Calu3 (cell line): ENCODE data around the gene MRPL36. TPM values are rescaled to one million over a fixed set of nuclear protein-coding genes. Genes with fewer than 3 reads are reported as not detected.

Source experiments
- BruUV-seq: library from RNA; stranded (reverse); fragments of 400-500 nt; replicated peaks from 2 replicates; lab custom pipeline; 2021; lab: Mats Ljungman, UMichigan
- CTCF ChIA-PET: fragments of 300-600 bp; sonication (Branson Sonifier 250); formaldehyde crosslinking; loops from one replicate; lab custom pipeline; 2022; ENCODE audit warnings: antibody characterized with exemption; lab: Charles Lee
- DNase-seq: peaks from one replicate; pipeline ENCODE4 v3.0.0; 2022
- H3K27ac Mint-ChIP-seq: one replicate; pipeline ENCODE4 v1.8.0; 2022; ENCODE audit warnings: mixed read lengths; ENCODE audit not compliant: unreplicated experiment
- H3K27me3 Mint-ChIP-seq: one replicate; pipeline ENCODE4 v1.8.0; 2022; ENCODE audit warnings: mixed read lengths; ENCODE audit not compliant: unreplicated experiment
- H3K36me3 Mint-ChIP-seq: one replicate; pipeline ENCODE4 v1.8.0; 2022; ENCODE audit warnings: mild to moderate bottlenecking, moderate library complexity, mixed read lengths; ENCODE audit not compliant: insufficient read depth, unreplicated experiment
- H3K4me1 Mint-ChIP-seq: one replicate; pipeline ENCODE4 v1.8.0; 2022; ENCODE audit warnings: mild to moderate bottlenecking, low read depth, mixed read lengths; ENCODE audit not compliant: unreplicated experiment
- H3K4me3 Mint-ChIP-seq: one replicate; pipeline ENCODE4 v1.8.0; 2022; ENCODE audit warnings: mild to moderate bottlenecking, low read depth, moderate library complexity, mixed read lengths; ENCODE audit not compliant: unreplicated experiment
- H3K9me3 Mint-ChIP-seq: one replicate; pipeline ENCODE4 v1.8.0; 2022; ENCODE audit warnings: low read depth, mixed read lengths; ENCODE audit not compliant: unreplicated experiment
- intact Hi-C: fragments of 100-400 bp; cut with micrococcal nuclease; formaldehyde crosslinking; loops from one replicate; pipeline ENCODE4 v1.10.0; 2022; ENCODE audit not compliant: unreplicated experiment
- total RNA-seq: library from RNA; stranded (reverse); gene quantifications from 2 replicates; pipeline ENCODE4 v1.2.3, GENCODE V29; 2022
- TF ChIP-seq, protein P1 (sequence below): fragments of 200-600 bp; IDR thresholded peaks from one replicate; pipeline ENCODE4 v1.8.0; 2022; ENCODE audit warnings: antibody characterized with exemption; ENCODE audit not compliant: unreplicated experiment

The MRPL36 gene
- total RNA-seq, 1 experiment from 2014 or later: 55.5 TPM

GRCh38 chr5:1831257-1831656 lies 31.6 kb upstream of the MRPL36 start:
- Mint-ChIP-seq H3K27me3 (peaks cover 23% of the 10 kb centered on the region), H3K27ac (no peak overlapping the region), H3K4me3 (no peak overlapping the region), H3K4me1 (no peaks in the 10 kb centered on the region), H3K9me3 (no peaks in the 10 kb centered on the region), H3K36me3 (peaks cover 9% of the 10 kb centered on the region)
- intact Hi-C loops: no loop called here
- BruUV-seq: no TSS peak
- DNase-seq: no peak
- TF ChIP-seq, protein P1, sequence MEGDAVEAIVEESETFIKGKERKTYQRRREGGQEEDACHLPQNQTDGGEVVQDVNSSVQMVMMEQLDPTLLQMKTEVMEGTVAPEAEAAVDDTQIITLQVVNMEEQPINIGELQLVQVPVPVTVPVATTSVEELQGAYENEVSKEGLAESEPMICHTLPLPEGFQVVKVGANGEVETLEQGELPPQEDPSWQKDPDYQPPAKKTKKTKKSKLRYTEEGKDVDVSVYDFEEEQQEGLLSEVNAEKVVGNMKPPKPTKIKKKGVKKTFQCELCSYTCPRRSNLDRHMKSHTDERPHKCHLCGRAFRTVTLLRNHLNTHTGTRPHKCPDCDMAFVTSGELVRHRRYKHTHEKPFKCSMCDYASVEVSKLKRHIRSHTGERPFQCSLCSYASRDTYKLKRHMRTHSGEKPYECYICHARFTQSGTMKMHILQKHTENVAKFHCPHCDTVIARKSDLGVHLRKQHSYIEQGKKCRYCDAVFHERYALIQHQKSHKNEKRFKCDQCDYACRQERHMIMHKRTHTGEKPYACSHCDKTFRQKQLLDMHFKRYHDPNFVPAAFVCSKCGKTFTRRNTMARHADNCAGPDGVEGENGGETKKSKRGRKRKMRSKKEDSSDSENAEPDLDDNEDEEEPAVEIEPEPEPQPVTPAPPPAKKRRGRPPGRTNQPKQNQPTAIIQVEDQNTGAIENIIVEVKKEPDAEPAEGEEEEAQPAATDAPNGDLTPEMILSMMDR: no peak
- CTCF ChIA-PET: no interaction called here

DNA sequence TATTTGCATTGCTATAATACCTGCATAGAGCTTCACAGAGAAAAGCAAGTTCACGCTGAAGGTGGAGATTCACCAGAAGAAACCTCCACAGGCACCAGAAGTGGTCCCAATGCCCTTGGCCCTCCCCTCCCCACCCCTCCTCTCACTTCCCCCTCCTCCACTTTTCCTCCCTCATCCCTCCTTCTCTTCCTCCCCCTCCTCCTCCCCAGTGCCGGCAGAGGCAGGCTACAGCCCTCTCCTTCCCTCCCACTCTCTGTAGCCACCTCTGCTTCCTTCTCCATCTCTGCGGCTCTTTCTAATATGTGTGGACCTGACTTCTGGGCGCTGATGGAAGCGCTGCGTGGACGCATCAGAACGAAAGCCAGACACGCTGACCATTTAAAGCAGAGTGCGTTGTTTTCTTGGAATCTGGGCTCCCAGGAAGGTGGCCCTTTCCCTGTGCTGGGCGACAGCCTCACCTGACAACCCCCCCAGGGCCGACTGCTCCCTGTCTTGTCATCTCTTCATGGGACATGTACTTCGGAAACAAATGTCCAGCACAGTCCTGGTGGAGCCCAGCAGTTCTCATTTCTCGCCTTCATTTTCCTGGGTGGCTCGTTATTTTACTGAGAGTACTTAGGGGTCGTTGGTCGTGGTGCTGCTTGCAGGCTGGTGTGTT lies 31.1 kb upstream of the MRPL36 start:
- Mint-ChIP-seq H3K27ac (no peak overlapping the region), H3K4me3 (no peak overlapping the region), H3K4me1 (no peaks in the 10 kb centered on the region), H3K9me3 (no peaks in the 10 kb centered on the region), H3K27me3 (peaks cover 22% of the 10 kb centered on the region), H3K36me3 (peaks cover 9% of the 10 kb centered on the region)
- no peak for DNase-seq
- no TSS peak for BruUV-seq
- intact Hi-C loops: no loop called here
- CTCF ChIA-PET: no interaction called here
- TF ChIP-seq, protein P1: no peak

GRCh38 chr5:1827886-1828397 lies 28.3 kb upstream of the MRPL36 start:
- peaks cover 14% of the 10 kb centered on the region for H3K36me3 Mint-ChIP-seq
- no peaks in the 10 kb centered on the region for H3K4me1 Mint-ChIP-seq
- no peak overlapping the region for H3K27ac Mint-ChIP-seq
- H3K27me3 Mint-ChIP-seq: no peaks in the 10 kb centered on the region
- no peaks in the 10 kb centered on the region for H3K9me3 Mint-ChIP-seq
- no TSS peak for BruUV-seq
- no peak for DNase-seq
- TF ChIP-seq, protein P1: no peak
- intact Hi-C loops: no loop called here
- CTCF ChIA-PET: no interaction called here
- no peak overlapping the region for H3K4me3 Mint-ChIP-seq

GRCh38 chr5:1827025-1827885 lies 27.6 kb upstream of the MRPL36 start:
- intact Hi-C loops: no loop called here
- BruUV-seq: no TSS peak

More at GRCh38 chr5:1827025-1827885, 27.6 kb upstream of the MRPL36 start:
- CTCF ChIA-PET: no interaction called here
- no peak overlapping the region for H3K4me3 Mint-ChIP-seq
- no peaks in the 10 kb centered on the region for H3K4me1 Mint-ChIP-seq
- TF ChIP-seq, protein P1: no peak
- H3K27ac Mint-ChIP-seq: no peak overlapping the region
- H3K9me3 Mint-ChIP-seq: no peaks in the 10 kb centered on the region
- peaks cover 9% of the 10 kb centered on the region for H3K36me3 Mint-ChIP-seq
- no peaks in the 10 kb centered on the region for H3K27me3 Mint-ChIP-seq
- no peak for DNase-seq
